ENCODE results near the gene TXNDC12. TPM values are rescaled to one million over a fixed set of nuclear protein-coding genes. Genes with fewer than 3 reads are reported as not detected.

Gene TXNDC12
- total and polyA plus RNA-seq, 9 of the 15 experiments (the other 6 are each of a cell fraction or from before 2014, with no cell fraction given) = 17.0 to 60.8 (median 37.8) TPM

DNA sequence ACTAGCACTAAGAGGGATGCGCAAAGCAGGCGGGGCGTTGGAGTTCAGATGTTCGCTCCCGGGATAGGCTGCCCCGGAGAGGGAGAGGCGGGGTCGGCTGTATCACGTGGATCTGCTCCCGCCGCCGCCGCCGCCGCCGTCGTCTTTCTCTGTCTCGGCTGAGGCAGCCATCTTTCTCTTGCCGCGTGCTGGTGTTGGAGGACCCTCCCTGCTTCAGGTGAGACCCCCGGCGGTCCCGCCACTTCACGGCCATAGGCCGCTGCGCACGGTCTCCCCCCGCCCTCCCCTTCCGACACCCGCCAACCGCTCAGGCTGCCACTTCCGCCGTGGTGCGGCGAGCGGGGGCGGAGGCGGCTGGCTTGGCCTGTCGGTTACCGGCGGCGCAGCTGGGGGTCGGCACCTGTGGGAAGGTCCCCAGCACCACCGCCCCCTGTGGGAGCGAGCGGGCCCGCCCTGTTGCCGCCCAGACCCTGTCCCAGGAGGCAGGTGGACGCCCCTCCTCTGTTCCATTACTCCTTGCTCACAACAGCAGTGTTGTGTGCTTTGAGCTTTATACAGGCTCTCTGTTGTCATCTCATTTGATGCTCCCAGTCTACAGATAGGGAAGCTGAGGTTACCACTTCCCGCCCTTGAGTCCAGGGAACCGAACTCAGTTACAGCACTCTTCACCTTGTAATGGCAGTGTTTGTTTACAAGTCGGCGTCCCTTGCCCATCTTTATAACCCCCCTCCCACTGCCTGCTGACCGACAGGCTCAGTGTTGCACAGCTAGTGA is 1.4 kb upstream of the TXNDC12 start, which contains the start of gene BTF3L4 (continued):
- TF ChIP-seq, protein P1, sequence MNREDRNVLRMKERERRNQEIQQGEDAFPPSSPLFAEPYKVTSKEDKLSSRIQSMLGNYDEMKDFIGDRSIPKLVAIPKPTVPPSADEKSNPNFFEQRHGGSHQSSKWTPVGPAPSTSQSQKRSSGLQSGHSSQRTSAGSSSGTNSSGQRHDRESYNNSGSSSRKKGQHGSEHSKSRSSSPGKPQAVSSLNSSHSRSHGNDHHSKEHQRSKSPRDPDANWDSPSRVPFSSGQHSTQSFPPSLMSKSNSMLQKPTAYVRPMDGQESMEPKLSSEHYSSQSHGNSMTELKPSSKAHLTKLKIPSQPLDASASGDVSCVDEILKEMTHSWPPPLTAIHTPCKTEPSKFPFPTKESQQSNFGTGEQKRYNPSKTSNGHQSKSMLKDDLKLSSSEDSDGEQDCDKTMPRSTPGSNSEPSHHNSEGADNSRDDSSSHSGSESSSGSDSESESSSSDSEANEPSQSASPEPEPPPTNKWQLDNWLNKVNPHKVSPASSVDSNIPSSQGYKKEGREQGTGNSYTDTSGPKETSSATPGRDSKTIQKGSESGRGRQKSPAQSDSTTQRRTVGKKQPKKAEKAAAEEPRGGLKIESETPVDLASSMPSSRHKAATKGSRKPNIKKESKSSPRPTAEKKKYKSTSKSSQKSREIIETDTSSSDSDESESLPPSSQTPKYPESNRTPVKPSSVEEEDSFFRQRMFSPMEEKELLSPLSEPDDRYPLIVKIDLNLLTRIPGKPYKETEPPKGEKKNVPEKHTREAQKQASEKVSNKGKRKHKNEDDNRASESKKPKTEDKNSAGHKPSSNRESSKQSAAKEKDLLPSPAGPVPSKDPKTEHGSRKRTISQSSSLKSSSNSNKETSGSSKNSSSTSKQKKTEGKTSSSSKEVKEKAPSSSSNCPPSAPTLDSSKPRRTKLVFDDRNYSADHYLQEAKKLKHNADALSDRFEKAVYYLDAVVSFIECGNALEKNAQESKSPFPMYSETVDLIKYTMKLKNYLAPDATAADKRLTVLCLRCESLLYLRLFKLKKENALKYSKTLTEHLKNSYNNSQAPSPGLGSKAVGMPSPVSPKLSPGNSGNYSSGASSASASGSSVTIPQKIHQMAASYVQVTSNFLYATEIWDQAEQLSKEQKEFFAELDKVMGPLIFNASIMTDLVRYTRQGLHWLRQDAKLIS (CRISPR knock-in tag; IDR thresholded peaks at IDR 0.05) = peak; percentile 77; the same call in 1 of the 2 replicates
- TF ChIP-seq SMAD3 (CRISPR knock-in tag; conservative IDR thresholded peaks at IDR 0.05) (no peak), ZNF830 (CRISPR knock-in tag; IDR thresholded peaks at IDR 0.05) (0 out of 2 replicates have a peak, but pooled peaks have one; percentile 83), ZBED1 (IDR thresholded peaks at IDR 0.05) (no peak), ZNF766 (CRISPR knock-in tag; conservative IDR thresholded peaks at IDR 0.05) (no peak; the same call in 1 of the 2 replicates), HMGN3 (IDR thresholded peaks at IDR 0.05; ENCODE audit: borderline replicate concordance, extremely low read depth, insufficient read length, low read depth, low read length) (peak; percentile 66), TOE1 (IDR thresholded peaks at IDR 0.05; ENCODE audit: borderline replicate concordance) (peak; percentile 87), TOE1 (CRISPR knock-in tag; IDR thresholded peaks at IDR 0.05; ENCODE audit: borderline replicate concordance, low read depth) (no peak), HOXB6 (CRISPR knock-in tag; IDR thresholded peaks at IDR 0.05; ENCODE audit: borderline replicate concordance) (no peak), SIN3A (IDR thresholded peaks at IDR 0.05; ENCODE audit: borderline replicate concordance in 2 of 2, control insufficient read depth in 1 of 2, low read depth in 2 of 2, low read length in 2 of 2) (peak; percentile 83 to 84; a peak in 3 of 4 replicates), NR0B1 (IDR thresholded peaks at IDR 0.05; ENCODE audit: partially characterized antibody) (no peak), ZBTB1 (CRISPR knock-in tag; IDR thresholded peaks at IDR 0.05; ENCODE audit: borderline replicate concordance, low read depth) (peak; percentile 59; the same call in 1 of the 2 replicates), ZNF280B (CRISPR knock-in tag; IDR thresholded peaks at IDR 0.05) (no peak)
- TF ChIP-seq, protein P2, sequence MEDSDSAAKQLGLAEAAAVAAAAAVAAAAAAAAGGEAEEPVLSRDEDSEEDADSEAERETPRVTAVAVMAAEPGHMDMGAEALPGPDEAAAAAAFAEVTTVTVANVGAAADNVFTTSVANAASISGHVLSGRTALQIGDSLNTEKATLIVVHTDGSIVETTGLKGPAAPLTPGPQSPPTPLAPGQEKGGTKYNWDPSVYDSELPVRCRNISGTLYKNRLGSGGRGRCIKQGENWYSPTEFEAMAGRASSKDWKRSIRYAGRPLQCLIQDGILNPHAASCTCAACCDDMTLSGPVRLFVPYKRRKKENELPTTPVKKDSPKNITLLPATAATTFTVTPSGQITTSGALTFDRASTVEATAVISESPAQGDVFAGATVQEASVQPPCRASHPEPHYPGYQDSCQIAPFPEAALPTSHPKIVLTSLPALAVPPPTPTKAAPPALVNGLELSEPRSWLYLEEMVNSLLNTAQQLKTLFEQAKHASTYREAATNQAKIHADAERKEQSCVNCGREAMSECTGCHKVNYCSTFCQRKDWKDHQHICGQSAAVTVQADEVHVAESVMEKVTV (CRISPR knock-in tag; IDR thresholded peaks at IDR 0.05) = no peak
- TF ChIP-seq, protein P3, sequence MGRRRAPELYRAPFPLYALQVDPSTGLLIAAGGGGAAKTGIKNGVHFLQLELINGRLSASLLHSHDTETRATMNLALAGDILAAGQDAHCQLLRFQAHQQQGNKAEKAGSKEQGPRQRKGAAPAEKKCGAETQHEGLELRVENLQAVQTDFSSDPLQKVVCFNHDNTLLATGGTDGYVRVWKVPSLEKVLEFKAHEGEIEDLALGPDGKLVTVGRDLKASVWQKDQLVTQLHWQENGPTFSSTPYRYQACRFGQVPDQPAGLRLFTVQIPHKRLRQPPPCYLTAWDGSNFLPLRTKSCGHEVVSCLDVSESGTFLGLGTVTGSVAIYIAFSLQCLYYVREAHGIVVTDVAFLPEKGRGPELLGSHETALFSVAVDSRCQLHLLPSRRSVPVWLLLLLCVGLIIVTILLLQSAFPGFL (CRISPR knock-in tag; IDR thresholded peaks at IDR 0.05) = no peak
